ENCODE measurements around the gene ACTA2.

DNA sequence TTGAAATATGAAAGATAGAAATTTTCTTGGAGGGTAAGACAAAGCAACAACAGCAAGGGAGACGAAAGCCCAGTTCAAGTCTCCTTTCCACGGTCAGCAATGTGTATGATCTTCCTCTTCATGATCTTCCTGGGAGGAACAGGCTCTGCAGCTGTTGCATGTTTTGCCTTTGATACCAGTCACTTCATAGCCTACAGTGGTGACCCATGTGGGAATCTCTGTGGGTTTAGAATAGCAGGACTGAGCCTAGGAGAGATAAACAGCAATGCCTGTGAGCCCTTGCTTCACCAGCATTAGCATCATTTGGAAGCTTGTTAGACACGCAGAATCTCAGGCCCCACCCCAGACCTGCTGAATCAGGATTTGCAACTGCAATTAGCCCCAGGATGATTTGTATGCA, 40.7 kb downstream of the ACTA2 start:
- TF ChIP-seq EZH2phosphoT487 (IDR thresholded peaks at IDR 0.05; ENCODE audit: low read length) (no peak), EZH2 (optimal IDR thresholded peaks at IDR 0.05; ENCODE audit: low read depth, low read length) (no peak)
- TF ChIP-seq, protein P1, sequence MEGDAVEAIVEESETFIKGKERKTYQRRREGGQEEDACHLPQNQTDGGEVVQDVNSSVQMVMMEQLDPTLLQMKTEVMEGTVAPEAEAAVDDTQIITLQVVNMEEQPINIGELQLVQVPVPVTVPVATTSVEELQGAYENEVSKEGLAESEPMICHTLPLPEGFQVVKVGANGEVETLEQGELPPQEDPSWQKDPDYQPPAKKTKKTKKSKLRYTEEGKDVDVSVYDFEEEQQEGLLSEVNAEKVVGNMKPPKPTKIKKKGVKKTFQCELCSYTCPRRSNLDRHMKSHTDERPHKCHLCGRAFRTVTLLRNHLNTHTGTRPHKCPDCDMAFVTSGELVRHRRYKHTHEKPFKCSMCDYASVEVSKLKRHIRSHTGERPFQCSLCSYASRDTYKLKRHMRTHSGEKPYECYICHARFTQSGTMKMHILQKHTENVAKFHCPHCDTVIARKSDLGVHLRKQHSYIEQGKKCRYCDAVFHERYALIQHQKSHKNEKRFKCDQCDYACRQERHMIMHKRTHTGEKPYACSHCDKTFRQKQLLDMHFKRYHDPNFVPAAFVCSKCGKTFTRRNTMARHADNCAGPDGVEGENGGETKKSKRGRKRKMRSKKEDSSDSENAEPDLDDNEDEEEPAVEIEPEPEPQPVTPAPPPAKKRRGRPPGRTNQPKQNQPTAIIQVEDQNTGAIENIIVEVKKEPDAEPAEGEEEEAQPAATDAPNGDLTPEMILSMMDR (IDR thresholded peaks at IDR 0.05; ENCODE audit: low read length) = no peak

All from MM.1S (cell line).